Fibroblast of peridontal ligament (primary cell): ENCODE measurements around the gene GALNTL6.

Experiments
- DNase-seq: peaks from one replicate; pipeline ENCODE4 v3.0.0-alpha.2; 2010; ENCODE audit errors: extremely low read depth

Gene GALNTL6

GRCh38 chr4:172207886-172208285 is 394.7 kb downstream of the GALNTL6 start:
- no peak for DNase-seq

- DNase-seq: no peak
Measured at GRCh38 chr4:172220679-172221078, 407.5 kb downstream of the GALNTL6 start.

GRCh38 chr4:172225457-172225856 is 412.3 kb downstream of the GALNTL6 start:
- DNase-seq: no peak

GRCh38 chr4:172232966-172233365 is 419.8 kb downstream of the GALNTL6 start:
- DNase-seq: peak; percentile 14

- DNase-seq: no peak
Measured at GRCh38 chr4:172243551-172243950, 430.3 kb downstream of the GALNTL6 start.

GRCh38 chr4:172245516-172245915 is 432.3 kb downstream of the GALNTL6 start:
- peak; percentile 82 for DNase-seq

GRCh38 chr4:172253409-172253808 is 440.2 kb downstream of the GALNTL6 start:
- DNase-seq: no peak

- no peak for DNase-seq
Measured at GRCh38 chr4:172256820-172257219, 443.6 kb downstream of the GALNTL6 start.

- DNase-seq: no peak
Measured at GRCh38 chr4:172270397-172270796, 457.2 kb downstream of the GALNTL6 start.

- no peak for DNase-seq
Measured at GRCh38 chr4:172287117-172287516, 473.9 kb downstream of the GALNTL6 start.

GRCh38 chr4:172305698-172306097 is 492.5 kb downstream of the GALNTL6 start:
- DNase-seq: no peak

- DNase-seq: no peak
Measured at GRCh38 chr4:172308078-172308477, 494.9 kb downstream of the GALNTL6 start.

GRCh38 chr4:172311682-172312081 is 498.5 kb downstream of the GALNTL6 start:
- DNase-seq: no peak

GRCh38 chr4:172323288-172323687 is 510.1 kb downstream of the GALNTL6 start:
- no peak for DNase-seq

- DNase-seq: peak; percentile 44
Measured at GRCh38 chr4:172344308-172344938, 531.2 kb downstream of the GALNTL6 start.

- DNase-seq: no peak
Measured at GRCh38 chr4:172348426-172348825, 535.2 kb downstream of the GALNTL6 start.

GRCh38 chr4:172352356-172352755 is 539.2 kb downstream of the GALNTL6 start:
- peak; percentile 54 for DNase-seq

- DNase-seq: peak; percentile 93
Measured at GRCh38 chr4:172356016-172356415, 542.8 kb downstream of the GALNTL6 start.

GRCh38 chr4:172357006-172357540 is 543.9 kb downstream of the GALNTL6 start:
- no peak for DNase-seq

- no peak for DNase-seq
Measured at GRCh38 chr4:172362569-172362968, 549.4 kb downstream of the GALNTL6 start.

GRCh38 chr4:172369471-172369959 is 556.3 kb downstream of the GALNTL6 start:
- no peak for DNase-seq

- no peak for DNase-seq
Measured at GRCh38 chr4:172377486-172378140, 564.4 kb downstream of the GALNTL6 start.

GRCh38 chr4:172379834-172380233 is 566.6 kb downstream of the GALNTL6 start:
- DNase-seq: peak; percentile 15
